IMR-90 (cell line): Measurements from ENCODE around the gene TPSD1. TPM values are rescaled to one million over a fixed set of nuclear protein-coding genes. Genes with fewer than 3 reads are reported as not detected.

ENCODE experiments used
- ATAC-seq: fragments of 200-7000 bp; cut with Tn5 transposase; 2 replicates; pipeline ENCODE4 v1.9.1; 2020; ENCODE audit warnings: low read depth, mild to moderate bottlenecking, moderate library complexity
- BruUV-seq: library from RNA; stranded (reverse); fragments of 400-500 nt; replicated peaks from 2 replicates; lab custom pipeline; 2021; lab: Mats Ljungman, UMichigan
- CTCF ChIA-PET: fragments of 300-600 bp; formaldehyde crosslinking; extraction: SDS; loops from one replicate; lab custom pipeline; 2021; ENCODE audit warnings: antibody characterized with exemption; lab: Yijun Ruan, JAX
- POLR2A ChIA-PET: fragments of 300-600 bp; sonication (Branson Sonifier 250); formaldehyde crosslinking; loops from one replicate; lab custom pipeline; 2022; ENCODE audit warnings: antibody characterized with exemption; ENCODE audit not compliant: unreplicated experiment; lab: Charles Lee
- DNase-seq: peaks from one replicate; pipeline ENCODE4 v3.0.0; 2013
- H2AFZ ChIP-seq: replicated peaks from 2 replicates; pipeline ENCODE3; 2013; ENCODE audit warnings: low read length, mild to moderate bottlenecking; ENCODE audit not compliant: poor library complexity
- H2AK5ac ChIP-seq: 2 replicates; pipeline ENCODE4 v1.6.1; 2013; ENCODE audit warnings: low read depth, low read length, inconsistent platforms
- H2AK9ac ChIP-seq: replicated peaks from 2 replicates; pipeline ENCODE3; 2013; ENCODE audit warnings: mild to moderate bottlenecking, low read depth, low read length, moderate library complexity; ENCODE audit not compliant: poor library complexity
- H2BK120ac ChIP-seq: 2 replicates; pipeline ENCODE4 v1.6.1; 2013; ENCODE audit warnings: low read depth, low read length, inconsistent platforms
- H2BK15ac ChIP-seq: 3 replicates; pipeline ENCODE4 v1.6.1; 2013; ENCODE audit warnings: low read depth, low read length, inconsistent platforms
- H2BK20ac ChIP-seq: 2 replicates; pipeline ENCODE4 v1.6.1; 2013; ENCODE audit warnings: low read depth, mild to moderate bottlenecking, inconsistent platforms, low read length, moderate library complexity
- H2BK5ac ChIP-seq: 2 replicates; pipeline ENCODE4 v1.6.1; 2013; ENCODE audit warnings: mild to moderate bottlenecking, low read depth, low read length, inconsistent platforms; ENCODE audit not compliant: poor library complexity, severe bottlenecking
- H3K14ac ChIP-seq: replicated peaks from 2 replicates; pipeline ENCODE4 v1.6.1; 2013; ENCODE audit warnings: low read depth, low read length, inconsistent platforms
- H3K18ac ChIP-seq: 2 replicates; pipeline ENCODE4 v1.6.1; 2013; ENCODE audit warnings: low read depth, low read length, control low read depth
- H3K23ac ChIP-seq: 2 replicates; pipeline ENCODE4 v1.6.1; 2013; ENCODE audit warnings: low read depth, low read length, inconsistent platforms
- H3K27ac ChIP-seq: 2 replicates; pipeline ENCODE4 v1.5.1; 2013; ENCODE audit warnings: mild to moderate bottlenecking, control low read depth, low read length; ENCODE audit not compliant: insufficient read depth
- H3K27me3 ChIP-seq: 2 replicates; pipeline ENCODE4 v1.6.1; 2013; ENCODE audit warnings: low read length; ENCODE audit not compliant: control insufficient read depth, insufficient read depth
- H3K36me3 ChIP-seq: 2 replicates; pipeline ENCODE4 v1.6.1; 2013; ENCODE audit warnings: low read length, mixed read lengths; ENCODE audit not compliant: control insufficient read depth, insufficient read depth
- H3K4ac ChIP-seq: 2 replicates; pipeline ENCODE4 v1.6.1; 2013; ENCODE audit warnings: low read depth, low read length, inconsistent platforms
- H3K4me1 ChIP-seq: 2 replicates; pipeline ENCODE4 v1.6.1; 2013; ENCODE audit warnings: low read length, mixed read lengths; ENCODE audit not compliant: control insufficient read depth, insufficient read depth
- H3K4me2 ChIP-seq: 2 replicates; pipeline ENCODE4 v1.6.1; 2013; ENCODE audit warnings: low read depth, mild to moderate bottlenecking, control low read depth, low read length, moderate library complexity
- H3K4me3 ChIP-seq: 2 replicates; pipeline ENCODE4 v1.5.1; 2013; ENCODE audit warnings: low read depth, mild to moderate bottlenecking, control low read depth, low read length, moderate library complexity; ENCODE audit not compliant: insufficient read depth
- H3K56ac ChIP-seq: 2 replicates; pipeline ENCODE4 v1.6.1; 2013; ENCODE audit warnings: low read length, inconsistent platforms; ENCODE audit not compliant: insufficient read depth; ENCODE audit errors: extremely low read depth
- H3K79me1 ChIP-seq, 2 experiments: 2 replicates each; pipeline ENCODE4 v1.6.1; 2013; ENCODE audit warnings: low read length in 2 of 2, inconsistent platforms in 1 of 2, low read depth in 1 of 2
- H3K9ac ChIP-seq: 2 replicates; pipeline ENCODE4 v1.6.1; 2013; ENCODE audit warnings: low read depth, low read length, control low read depth
- H3K9me1 ChIP-seq: 2 replicates; pipeline ENCODE4 v1.6.1; 2013; ENCODE audit warnings: low read length, inconsistent platforms; ENCODE audit not compliant: insufficient read depth
- H3K9me3 ChIP-seq: 2 replicates; pipeline ENCODE4 v1.6.1; 2013; ENCODE audit warnings: low read length; ENCODE audit not compliant: control insufficient read depth, insufficient read depth
- H4K20me1 ChIP-seq: 2 replicates; pipeline ENCODE4 v1.6.1; 2013; ENCODE audit warnings: low read length, inconsistent platforms; ENCODE audit not compliant: insufficient read depth
- H4K5ac ChIP-seq: 2 replicates; pipeline ENCODE4 v1.6.1; 2013; ENCODE audit warnings: mild to moderate bottlenecking, low read depth, low read length, control low read depth
- H4K8ac ChIP-seq, 2 experiments: 2 replicates each; pipeline ENCODE4 v1.6.1; 2013; ENCODE audit warnings: low read depth in 2 of 2, low read length in 2 of 2, control low read depth in 1 of 2, inconsistent platforms in 1 of 2
- H4K91ac ChIP-seq: 2 replicates; pipeline ENCODE4 v1.6.1; 2013; ENCODE audit warnings: low read depth, low read length, inconsistent platforms; ENCODE audit not compliant: insufficient read depth
- BHLHE40 ChIP-seq: fragments of 150-350 bp; IDR thresholded peaks from 2 replicates; pipeline ENCODE4 v1.6.1; 2016; ENCODE audit warnings: mild to moderate bottlenecking, low read depth, low read length
- CEBPB ChIP-seq: IDR thresholded peaks from 2 replicates; pipeline ENCODE4 v1.6.1; 2012; ENCODE audit warnings: low read depth, low read length, improper control_type of control experiment
- CHD1 ChIP-seq: IDR thresholded peaks from 2 replicates; pipeline ENCODE4 v1.6.1; 2012; ENCODE audit warnings: low read depth, low read length, improper control_type of control experiment
- CTCF ChIP-seq: conservative IDR thresholded peaks from 2 replicates; pipeline ENCODE4 v1.5.1; 2012; ENCODE audit warnings: mild to moderate bottlenecking, low read depth, low read length, improper control_type of control experiment
- FOS ChIP-seq: fragments of 150-350 bp; IDR thresholded peaks from 2 replicates; pipeline ENCODE4 v1.6.1; 2016; ENCODE audit warnings: low read depth, low read length
- MAFK ChIP-seq: IDR thresholded peaks from 2 replicates; pipeline ENCODE4 v1.6.1; 2012; ENCODE audit warnings: low read depth, low read length, improper control_type of control experiment
- MAZ ChIP-seq: IDR thresholded peaks from 2 replicates; pipeline ENCODE4 v1.6.1; 2012; ENCODE audit warnings: low read depth, mild to moderate bottlenecking, low read length, improper control_type of control experiment, moderate library complexity, borderline replicate concordance
- MXI1 ChIP-seq: IDR thresholded peaks from 2 replicates; pipeline ENCODE4 v1.6.1; 2012; ENCODE audit warnings: low read depth, mild to moderate bottlenecking, low read length, moderate library complexity, borderline replicate concordance
- NFE2L2 ChIP-seq: fragments of 150-350 bp; IDR thresholded peaks from 2 replicates; pipeline ENCODE4 v1.6.1; 2016; ENCODE audit warnings: low read depth, mild to moderate bottlenecking, low read length
- POLR2A ChIP-seq: IDR thresholded peaks from 2 replicates; pipeline ENCODE4 v1.6.1; 2012; ENCODE audit warnings: mild to moderate bottlenecking, low read depth, low read length
- RAD21 ChIP-seq: IDR thresholded peaks from 2 replicates; pipeline ENCODE4 v1.6.1; 2012; ENCODE audit warnings: low read length, improper control_type of control experiment
- RCOR1 ChIP-seq: IDR thresholded peaks from 2 replicates; pipeline ENCODE4 v1.6.1; 2012; ENCODE audit warnings: mild to moderate bottlenecking, low read length, improper control_type of control experiment; ENCODE audit not compliant: insufficient replicate concordance
- RFX5 ChIP-seq: IDR thresholded peaks from 2 replicates; pipeline ENCODE4 v1.8.0; 2012; ENCODE audit warnings: low read depth, mild to moderate bottlenecking, low read length, moderate library complexity
- SMC3 ChIP-seq: fragments of 150-350 bp; IDR thresholded peaks from 2 replicates; pipeline ENCODE4 v1.6.1; 2016; ENCODE audit warnings: low read depth, mild to moderate bottlenecking, antibody characterized with exemption, low read length, moderate library complexity
- USF2 ChIP-seq: fragments of 150-350 bp; IDR thresholded peaks from 2 replicates; pipeline ENCODE4 v1.6.1; 2017; ENCODE audit warnings: mild to moderate bottlenecking, antibody characterized with exemption, low read length, low read depth
- WGBS, 2 experiments: methylation state at CpG; one replicate each; pipeline versions ENCODE4 v1.1.5 to v1.1.7; 2013; ENCODE audit warnings: missing lambda C conversion rate in 2 of 2; ENCODE audit not compliant: insufficient read length in 1 of 2; ENCODE audit errors: extremely low coverage in 2 of 2; 5-methylcytosine and 5-hydroxymethylcytosine counted together
- dilution Hi-C: fragments of 300-500 bp; cut with HindIII; formaldehyde crosslinking; loops from one replicate; pipeline ENCODE4 v1.14.3; 2018; ENCODE audit warnings: low sequenced_read_pairs; ENCODE audit not compliant: unreplicated experiment
- in situ Hi-C: fragments of 300-500 bp; cut with MboI; formaldehyde crosslinking; loops from 3 replicates; pipeline ENCODE4 v1.14.3; 2019; ENCODE audit warnings: low sequenced_read_pairs, inconsistent platforms, mixed read lengths
- intact Hi-C: fragments of 100-400 bp; cut with micrococcal nuclease; formaldehyde crosslinking; loops from 2 replicates; pipeline ENCODE4 v1.10.0; 2022
- polyA plus RNA-seq, 3 experiments: library from polyadenylated mRNA; depleted of rRNA; stranded (reverse); fragments of >200 nt; gene quantifications; 2 replicates each; pipeline ENCODE4 v1.2.3, GENCODE V29; 2012; ENCODE audit warnings: low replicate concordance in 1 of 3
- total RNA-seq: library from RNA; depleted of rRNA; stranded (reverse); fragments of >200 nt; gene quantifications from 2 replicates; pipeline ENCODE4 v1.2.3, GENCODE V29; 2012
- TF ChIP-seq, protein P1 (sequence below): fragments of 150-350 bp; IDR thresholded peaks from 2 replicates; pipeline ENCODE4 v1.6.1; 2016; ENCODE audit warnings: low read depth, mild to moderate bottlenecking, low read length, moderate library complexity, borderline replicate concordance

Gene TPSD1
- total and polyA plus RNA-seq, 2 of the 4 experiments (the other 2 are of a cell fraction): not detected

DNA sequence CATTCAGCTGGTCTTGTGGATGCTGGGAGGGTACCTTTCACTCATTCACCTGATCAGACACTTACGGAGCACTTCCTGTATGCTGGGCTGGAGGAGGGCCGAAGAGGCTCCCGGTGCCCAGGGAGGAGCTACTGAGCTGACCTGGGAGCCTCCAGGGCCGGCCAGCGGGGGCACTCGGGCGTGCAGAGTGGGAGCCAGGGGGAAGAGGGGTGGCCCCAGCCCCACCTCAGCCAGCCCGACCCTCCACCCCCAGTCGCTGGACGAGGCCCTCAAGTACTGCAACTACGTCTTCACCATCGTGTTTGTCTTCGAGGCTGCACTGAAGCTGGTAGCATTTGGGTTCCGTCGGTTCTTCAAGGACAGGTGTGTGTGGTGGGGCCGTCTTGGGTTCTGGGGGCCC, 41.1 kb upstream of the TPSD1 start:
- H3K36me3 ChIP-seq: peaks cover 4% of the 10 kb centered on the region; the same call in 1 of the 2 replicates
- H3K79me1 ChIP-seq: no peaks in the 10 kb centered on the region
- no peak overlapping the region for H2BK5ac ChIP-seq
- no peak overlapping the region for H4K8ac ChIP-seq
- CTCF ChIA-PET: no interaction called here
- H3K27me3 ChIP-seq: no peaks in the 10 kb centered on the region
- no peaks in the 10 kb centered on the region for H3K4me1 ChIP-seq
- H3K4me2 ChIP-seq: no peak overlapping the region
- H2AK9ac ChIP-seq: no peak overlapping the region
- no peaks in the 10 kb centered on the region for H4K20me1 ChIP-seq
- no peaks in the 10 kb centered on the region for H3K9me3 ChIP-seq
- no peak overlapping the region for H2AK5ac ChIP-seq
- H3K4me3 ChIP-seq: no peak overlapping the region
- H3K18ac ChIP-seq: no peak overlapping the region
- H4K5ac ChIP-seq: no peak overlapping the region
- dilution Hi-C loops (no loop called here), intact Hi-C loops (no loop called here), in situ Hi-C loops (loop anchor here (25.0 kb wide), 1 partner anchor 402 kb away; the partner anchor contains the start of gene GNG13)
- ATAC-seq (no peak), DNase-seq (no peak)
- no peaks in the 10 kb centered on the region for H3K9me1 ChIP-seq
- POLR2A ChIA-PET: no interaction called here
- H3K56ac ChIP-seq: no peak overlapping the region
- H3K4ac ChIP-seq: no peak overlapping the region
- H2AFZ ChIP-seq: no peak overlapping the region
- H2BK15ac ChIP-seq: no peak overlapping the region
- no peak overlapping the region for H2BK120ac ChIP-seq
- H3K14ac ChIP-seq: no peak overlapping the region
- no peak overlapping the region for H3K23ac ChIP-seq
- BruUV-seq: no TSS peak
- H2BK20ac ChIP-seq: no peak overlapping the region
- H3K9ac ChIP-seq: no peak overlapping the region
- no peak overlapping the region for H3K27ac ChIP-seq
- TF ChIP-seq MXI1: no peak
- TF ChIP-seq RCOR1: no peak
- TF ChIP-seq, protein P1, sequence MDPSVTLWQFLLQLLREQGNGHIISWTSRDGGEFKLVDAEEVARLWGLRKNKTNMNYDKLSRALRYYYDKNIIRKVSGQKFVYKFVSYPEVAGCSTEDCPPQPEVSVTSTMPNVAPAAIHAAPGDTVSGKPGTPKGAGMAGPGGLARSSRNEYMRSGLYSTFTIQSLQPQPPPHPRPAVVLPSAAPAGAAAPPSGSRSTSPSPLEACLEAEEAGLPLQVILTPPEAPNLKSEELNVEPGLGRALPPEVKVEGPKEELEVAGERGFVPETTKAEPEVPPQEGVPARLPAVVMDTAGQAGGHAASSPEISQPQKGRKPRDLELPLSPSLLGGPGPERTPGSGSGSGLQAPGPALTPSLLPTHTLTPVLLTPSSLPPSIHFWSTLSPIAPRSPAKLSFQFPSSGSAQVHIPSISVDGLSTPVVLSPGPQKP: no peak
- TF ChIP-seq POLR2A: no peak
- no peak for TF ChIP-seq MAZ
- no peak for TF ChIP-seq BHLHE40
- no peak for TF ChIP-seq MAFK
- TF ChIP-seq CHD1: no peak
- TF ChIP-seq NFE2L2: no peak
- TF ChIP-seq RAD21: no peak
- no peak for TF ChIP-seq CTCF
- TF ChIP-seq CEBPB: no peak
- no peak for TF ChIP-seq SMC3
- no peak for TF ChIP-seq FOS
- TF ChIP-seq RFX5: no peak
- TF ChIP-seq USF2: no peak
- no peak overlapping the region for H4K91ac ChIP-seq
- WGBS, 2 experiments: 40% methylated on average over 1 of the region's 16 CpGs; no CpG with 5 or more reads in 1 of the 2 experiments
